A549 (cell line): ENCODE data around the gene PACS2. TPM values are rescaled to one million over a fixed set of nuclear protein-coding genes. Genes with fewer than 3 reads are reported as not detected.

Experiments used
- ATAC-seq, 2 experiments: fragments of 200-7000 bp in 1 of 2; fragments of >200 bp in 1 of 2; cut with Nextera tagmentation in 1 of 2; cut with Tn5 transposase in 1 of 2; 3 replicates each; pipeline versions ENCODE4 v1.8.0 to v1.9.1; 2018 to 2020; ENCODE audit warnings: mild to moderate bottlenecking in 1 of 2, moderate library complexity in 1 of 2
- CTCF ChIA-PET: fragments of 300-600 bp; sonication (Branson Sonifier 250); formaldehyde crosslinking; extraction: SDS; loops from one replicate; lab custom pipeline; 2021; ENCODE audit warnings: antibody characterized with exemption, inconsistent platforms; lab: Yijun Ruan, JAX
- POLR2A ChIA-PET: fragments of 350-600 bp; formaldehyde crosslinking; extraction: SDS; loops from one replicate; lab custom pipeline; 2021; ENCODE audit warnings: antibody characterized with exemption, inconsistent platforms; lab: Yijun Ruan, JAX
- DNase-seq, 2 experiments: peaks; one replicate each; pipeline versions ENCODE4 v3.0.0 to v3.0.0-alpha.2; 2011 to 2016; ENCODE audit warnings: low read depth in 1 of 2, low spot score in 1 of 2
- FAIRE-seq: peaks from 2 replicates; lab custom pipeline; 2011; peaks lifted over from hg19 to GRCh38; lab: Jason Lieb, UNC
- H3K27ac ChIP-seq, 2 experiments: fragments of >200 bp; sonication (Bioruptor Twin); formaldehyde crosslinking; 3 replicates each; pipeline ENCODE4 v1.5.1; 2016 to 2017
- H3K4me1 ChIP-seq: fragments of >200 bp; sonication (Bioruptor Twin); formaldehyde crosslinking; 3 replicates; pipeline ENCODE4 v1.6.1; 2016
- H3K4me2 ChIP-seq: fragments of >200 bp; sonication (Bioruptor Twin); formaldehyde crosslinking; 3 replicates; pipeline ENCODE4 v1.6.1; 2016
- H3K4me3 ChIP-seq: fragments of >200 bp; sonication (Bioruptor Twin); formaldehyde crosslinking; 3 replicates; pipeline ENCODE4 v1.5.1; 2016
- H3K9me3 ChIP-seq: fragments of >200 bp; sonication (Bioruptor Twin); formaldehyde crosslinking; 3 replicates; pipeline ENCODE4 v1.6.1; 2016
- BCL3 ChIP-seq: fragments of >200 bp; sonication (Bioruptor Twin); formaldehyde crosslinking; IDR thresholded peaks from 3 replicates; pipeline ENCODE4 v1.6.1; 2016
- E2F6 ChIP-seq: IDR thresholded peaks from 2 replicates; pipeline ENCODE4 v1.6.1; 2012; ENCODE audit warnings: low read depth, borderline replicate concordance
- ELK1 ChIP-seq: fragments of 150-350 bp; IDR thresholded peaks from 2 replicates; pipeline ENCODE4 v1.6.1; 2014; ENCODE audit warnings: low read depth, mild to moderate bottlenecking, low read length
- EP300 ChIP-seq, 2 experiments: fragments of >200 bp; sonication (Bioruptor Twin); formaldehyde crosslinking; IDR thresholded peaks; 2 replicates in 1 of 2; 3 replicates in 1 of 2; pipeline ENCODE4 v1.6.1; 2016 to 2017
- ESRRA ChIP-seq: fragments of 150-350 bp; IDR thresholded peaks from 2 replicates; pipeline ENCODE4 v1.6.1; 2014; ENCODE audit warnings: mild to moderate bottlenecking, low read length, borderline replicate concordance
- FOXS1 ChIP-seq: fragments of 250-450 bp; sonication (Bioruptor Pico); IDR thresholded peaks from 2 replicates; pipeline ENCODE4 v1.5.0; 2020; ENCODE audit warnings: mild to moderate bottlenecking, moderate library complexity
- GATA3 ChIP-seq: IDR thresholded peaks from 2 replicates; pipeline ENCODE4 v1.6.1; 2012; ENCODE audit warnings: borderline replicate concordance
- HDAC2 ChIP-seq: fragments of 200-600 bp; sonication (generic); IDR thresholded peaks from 2 replicates; pipeline ENCODE4 v1.6.1; 2016
- HOXA7 ChIP-seq: fragments of 250-450 bp; sonication (Bioruptor Pico); IDR thresholded peaks from 2 replicates; pipeline ENCODE4 v1.5.0; 2020; ENCODE audit warnings: mild to moderate bottlenecking, moderate library complexity
- HOXB13 ChIP-seq: fragments of 250-450 bp; sonication (Bioruptor Pico); IDR thresholded peaks from 2 replicates; pipeline ENCODE4 v1.5.0; 2020; ENCODE audit warnings: low read depth, mild to moderate bottlenecking, moderate library complexity
- JUN ChIP-seq, 2 experiments: fragments of >200 bp; sonication (Bioruptor Twin); formaldehyde crosslinking; IDR thresholded peaks; 2 replicates in 1 of 2; 3 replicates in 1 of 2; pipeline ENCODE4 v1.6.1; 2016 to 2017
- JUNB ChIP-seq: fragments of >200 bp; sonication (Bioruptor Twin); formaldehyde crosslinking; IDR thresholded peaks from 2 replicates; pipeline ENCODE4 v1.6.1; 2016
- MAFK ChIP-seq: fragments of 450-650 bp; IDR thresholded peaks from 2 replicates; pipeline ENCODE4 v1.6.1; 2014; ENCODE audit not compliant: partially characterized antibody
- MAX ChIP-seq: IDR thresholded peaks from 2 replicates; pipeline ENCODE4 v1.6.1; 2012
- MAZ ChIP-seq: fragments of 150-350 bp; IDR thresholded peaks from 2 replicates; pipeline ENCODE4 v1.6.1; 2014; ENCODE audit warnings: antibody characterized with exemption, low read depth, low read length, borderline replicate concordance
- MYC ChIP-seq: IDR thresholded peaks from 2 replicates; pipeline ENCODE4 v1.6.1; 2012; ENCODE audit warnings: mild to moderate bottlenecking, inconsistent platforms, low read length, improper control_type of control experiment, borderline replicate concordance
- NFE2L2 ChIP-seq: fragments of 150-350 bp; conservative IDR thresholded peaks from 2 replicates; pipeline ENCODE4 v1.6.1; 2014; ENCODE audit warnings: low read length
- NR3C1 ChIP-seq: fragments of >200 bp; sonication (Bioruptor Twin); formaldehyde crosslinking; IDR thresholded peaks from 3 replicates; pipeline ENCODE4 v1.6.1; 2017
- PHF8 ChIP-seq: fragments of 200-600 bp; sonication (generic); IDR thresholded peaks from 2 replicates; pipeline ENCODE4 v1.6.1; 2016; ENCODE audit warnings: low read depth, mild to moderate bottlenecking, antibody characterized with exemption, moderate library complexity, borderline replicate concordance
- POLR2AphosphoS2 ChIP-seq: conservative IDR thresholded peaks from 2 replicates; pipeline ENCODE4 v1.6.1; 2012; ENCODE audit warnings: low read length, improper control_type of control experiment, inconsistent platforms
- RAD21 ChIP-seq, 2 experiments: fragments of >200 bp in 1 of 2; sonication (Bioruptor Twin) in 1 of 2; formaldehyde crosslinking in 1 of 2; IDR thresholded peaks in 1 of 2; conservative IDR thresholded peaks in 1 of 2; 2 replicates in 1 of 2; 3 replicates in 1 of 2; pipeline ENCODE4 v1.6.1; 2012 to 2018; ENCODE audit warnings: inconsistent platforms in 1 of 2
- RNF2 ChIP-seq: fragments of 200-600 bp; sonication (generic); IDR thresholded peaks from 2 replicates; pipeline ENCODE4 v1.6.1; 2016; ENCODE audit warnings: low read depth, mild to moderate bottlenecking, antibody characterized with exemption, moderate library complexity, borderline replicate concordance
- SMC3 ChIP-seq: fragments of >200 bp; sonication (Bioruptor Twin); formaldehyde crosslinking; IDR thresholded peaks from 3 replicates; pipeline ENCODE4 v1.6.1; 2018; ENCODE audit warnings: inconsistent platforms
- SREBF2 ChIP-seq: fragments of 450-650 bp; IDR thresholded peaks from 2 replicates; pipeline ENCODE4 v1.6.1; 2014; ENCODE audit warnings: mild to moderate bottlenecking, moderate library complexity
- TFCP2L1 ChIP-seq: fragments of 250-450 bp; sonication (Bioruptor Pico); IDR thresholded peaks from 2 replicates; pipeline ENCODE4 v1.5.0; 2021; ENCODE audit warnings: mild to moderate bottlenecking
- ZFP36 ChIP-seq: fragments of 450-650 bp; IDR thresholded peaks from 2 replicates; pipeline ENCODE4 v1.6.1; 2014; ENCODE audit warnings: borderline replicate concordance; ENCODE audit not compliant: partially characterized antibody
- ZNF302 ChIP-seq: fragments of 250-450 bp; sonication (Bioruptor Pico); IDR thresholded peaks from 2 replicates; pipeline ENCODE4 v1.9.0; 2021; ENCODE audit warnings: inconsistent platforms, mild to moderate bottlenecking, moderate library complexity
- ZSCAN20 ChIP-seq: fragments of 250-450 bp; sonication (Bioruptor Pico); IDR thresholded peaks from 2 replicates; pipeline ENCODE4 v1.8.0; 2022; ENCODE audit warnings: mild to moderate bottlenecking, moderate library complexity
- WGBS: methylation state at CpG from one replicate; pipeline ENCODE4 v1.1.6; 2017; ENCODE audit errors: missing lambda C conversion rate; 5-methylcytosine and 5-hydroxymethylcytosine counted together
- polyA plus RNA-seq, 4 experiments: library from polyadenylated mRNA; depleted of rRNA in 3 of 4; stranded (reverse); fragments of >200 nt; fragmentation: RNase III in 1 of 4; extraction: RNeasy Plus Mini Kit Qiagen cat#74134 plus additional on column Dnase treatment in 1 of 4; gene quantifications; 2 replicates in 3 of 4; 3 replicates in 1 of 4; pipeline ENCODE4 v1.2.3, GENCODE V29; 2011 to 2017
- TF ChIP-seq, protein P1 (sequence below): IDR thresholded peaks from 2 replicates; pipeline ENCODE4 v1.6.1; 2012

PACS2 gene
- polyA plus RNA-seq, 2 of the 4 experiments (the other 2 are of a cell fraction): 11.9 to 24.5 TPM

- Histone ChIP-seq H3K4me1 (peaks cover 14% of the 10 kb centered on the region), H3K9me3 (peaks cover 49% of the 10 kb centered on the region), H3K4me2 (peak overlapping the region; percentile 100), H3K27ac (peak overlapping the region; percentile 95 to 98), H3K4me3 (peak overlapping the region; percentile 100)
- 55% methylated on average over 12 of the region's 41 CpGs for WGBS
- POLR2A ChIA-PET: interaction anchor here (0.6 to 1.5 kb wide), 3 partner anchors 13 to 603 kb away, joined by 4 to 6 read pairs (median 4); partner anchors contain the start of gene AKT1
- ATAC-seq (peak; percentile 32 to 64; a peak in 5 of 6 replicates), DNase-seq (peak in 1 of 2 experiments; percentile 46), FAIRE-seq (no peak)
- CTCF ChIA-PET: interaction anchor here (0.9 to 1.1 kb wide), 2 partner anchors 28 to 29 kb away, joined by 3 read pairs; no protein-coding TSS in a partner anchor
- TF ChIP-seq PHF8: peak; percentile 55; the same call in 1 of the 2 replicates
- TF ChIP-seq NR3C1: no peak
- TF ChIP-seq MYC: no peak
- no peak for TF ChIP-seq ZNF302
- no peak for TF ChIP-seq ZFP36
- no peak for TF ChIP-seq FOXS1 (CRISPR knock-in tag)
- TF ChIP-seq RNF2: peak; percentile 85; the same call in 1 of the 2 replicates
- TF ChIP-seq E2F6: peak; percentile 79
- TF ChIP-seq MAZ: no peak
- no peak for TF ChIP-seq HOXA7 (CRISPR knock-in tag)
- TF ChIP-seq RAD21 (conservative IDR thresholded peaks at IDR 0.05 in 1 of 2, IDR thresholded peaks at IDR 0.05 in 1 of 2): no peak
- TF ChIP-seq SREBF2: no peak
- peak in 1 of 2 experiments; percentile 53; a peak in 3 of 5 replicates for TF ChIP-seq JUN (IDR thresholded peaks at IDR 0.05)
- no peak for TF ChIP-seq MAFK
- TF ChIP-seq ZSCAN20 (CRISPR knock-in tag): no peak
- TF ChIP-seq SMC3: no peak
- no peak; the same call in 1 of the 2 replicates for TF ChIP-seq GATA3
- TF ChIP-seq NFE2L2: no peak
- TF ChIP-seq MAX: peak; percentile 82
- no peak for TF ChIP-seq HOXB13 (CRISPR knock-in tag)
- no peak for TF ChIP-seq BCL3
Observed at GRCh38 chr14:105398726-105399465, 84.3 kb downstream of the PACS2 start.

GRCh38 chr14:105399466-105399775 lies 84.9 kb downstream of the PACS2 start:
- Histone ChIP-seq H3K27ac (peak overlapping the region in 1 of 2 experiments; percentile 98; a peak in 3 of 6 replicates), H3K9me3 (peaks cover 54% of the 10 kb centered on the region), H3K4me3 (peak overlapping the region; percentile 100), H3K4me2 (peak overlapping the region; percentile 100), H3K4me1 (peaks cover 14% of the 10 kb centered on the region)
- WGBS: 98% methylated on average over 8 of the region's 8 CpGs
- no peak for DNase-seq
- TF ChIP-seq GATA3 (no peak), EP300 (IDR thresholded peaks at IDR 0.05) (no peak), HDAC2 (no peak), POLR2AphosphoS2 (no peak), ELK1 (no peak), MYC (no peak), MAX (no peak), PHF8 (no peak), TFCP2L1 (CRISPR knock-in tag) (no peak), JUNB (no peak), FOXS1 (CRISPR knock-in tag) (no peak), NFE2L2 (no peak), ESRRA (no peak)
- TF ChIP-seq, protein P1, sequence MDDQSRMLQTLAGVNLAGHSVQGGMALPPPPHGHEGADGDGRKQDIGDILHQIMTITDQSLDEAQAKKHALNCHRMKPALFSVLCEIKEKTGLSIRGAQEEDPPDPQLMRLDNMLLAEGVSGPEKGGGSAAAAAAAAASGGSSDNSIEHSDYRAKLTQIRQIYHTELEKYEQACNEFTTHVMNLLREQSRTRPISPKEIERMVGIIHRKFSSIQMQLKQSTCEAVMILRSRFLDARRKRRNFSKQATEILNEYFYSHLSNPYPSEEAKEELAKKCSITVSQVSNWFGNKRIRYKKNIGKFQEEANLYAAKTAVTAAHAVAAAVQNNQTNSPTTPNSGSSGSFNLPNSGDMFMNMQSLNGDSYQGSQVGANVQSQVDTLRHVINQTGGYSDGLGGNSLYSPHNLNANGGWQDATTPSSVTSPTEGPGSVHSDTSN: no peak
- no peak for ATAC-seq
- CTCF ChIA-PET: interaction anchor here (0.9 to 1.2 kb wide), 4 partner anchors 22 to 129 kb away, joined by 3 to 5 read pairs (median 3); no protein-coding TSS in a partner anchor
- POLR2A ChIA-PET: interaction anchor here (0.6 to 1.5 kb wide), 3 partner anchors 12 to 604 kb away, joined by 4 to 6 read pairs (median 4); partner anchors contain the start of gene AKT1
- no peak for FAIRE-seq
